H1 (cell line): ENCODE data around the gene B4GALT5. TPM values are rescaled to one million over a fixed set of nuclear protein-coding genes. Genes with fewer than 3 reads are reported as not detected.

ENCODE experiments used
- CTCF ChIA-PET: fragments of 300-600 bp; sonication (Branson Sonifier 250); formaldehyde crosslinking; loops from one replicate; lab custom pipeline; 2021; ENCODE audit not compliant: partially characterized antibody; lab: Charles Lee
- POLR2A ChIA-PET: fragments of 300-600 bp; sonication (Branson Sonifier 250); formaldehyde crosslinking; loops from one replicate; lab custom pipeline; 2021; ENCODE audit warnings: inconsistent platforms; ENCODE audit not compliant: partially characterized antibody; lab: Charles Lee
- DNase-seq, 2 experiments: peaks; one replicate each; pipeline versions ENCODE4 v3.0.0 to v3.0.0-alpha.2; 2010 to 2022; ENCODE audit warnings: low spot score in 2 of 2, low read depth in 1 of 2, mixed read lengths in 1 of 2
- FAIRE-seq: peaks from 2 replicates; lab custom pipeline; 2011; peaks lifted over from hg19 to GRCh38; lab: Jason Lieb, UNC
- H2AFZ ChIP-seq: 2 replicates; pipeline ENCODE4 v1.8.1; 2012; ENCODE audit warnings: low read length, inconsistent platforms
- H2AK5ac ChIP-seq: 2 replicates; pipeline ENCODE4 v1.6.1; 2013; ENCODE audit warnings: low read depth, low read length
- H2BK120ac ChIP-seq: replicated peaks from 2 replicates; pipeline ENCODE3; 2013; ENCODE audit warnings: low read depth, low read length, inconsistent platforms
- H2BK12ac ChIP-seq: 2 replicates; pipeline ENCODE4 v1.6.1; 2013; ENCODE audit warnings: low read depth, low read length
- H2BK15ac ChIP-seq: 2 replicates; pipeline ENCODE4 v1.6.1; 2013; ENCODE audit warnings: low read length
- H2BK20ac ChIP-seq: 2 replicates; pipeline ENCODE4 v1.6.1; 2013; ENCODE audit warnings: low read length
- H2BK5ac ChIP-seq: 2 replicates; pipeline ENCODE4 v1.6.1; 2013; ENCODE audit warnings: low read depth, low read length
- H3K14ac ChIP-seq: 2 replicates; pipeline ENCODE4 v1.6.1; 2013; ENCODE audit warnings: inconsistent platforms; ENCODE audit not compliant: insufficient read length
- H3K18ac ChIP-seq: 2 replicates; pipeline ENCODE4 v1.6.1; 2013; ENCODE audit warnings: low read length; ENCODE audit errors: extremely low read depth
- H3K23ac ChIP-seq: 2 replicates; pipeline ENCODE4 v1.6.1; 2013; ENCODE audit warnings: inconsistent platforms; ENCODE audit not compliant: insufficient read length
- H3K23me2 ChIP-seq: 2 replicates; pipeline ENCODE4 v1.6.1; 2013; ENCODE audit warnings: low read depth, low read length
- H3K27ac ChIP-seq: 2 replicates; pipeline ENCODE4 v1.6.1; 2011; ENCODE audit warnings: low read depth, low read length, inconsistent platforms
- H3K27me3 ChIP-seq, 4 experiments: replicated peaks in 1 of 4; 1 replicate in 1 of 4; 2 replicates in 3 of 4; pipeline versions ENCODE4 v1.6.1 to v1.8.1; 2011 to 2013; ENCODE audit warnings: low read length in 3 of 4, mild to moderate bottlenecking in 3 of 4, inconsistent platforms in 2 of 4, mixed read lengths in 2 of 4, moderate library complexity in 1 of 4; ENCODE audit not compliant: control insufficient read depth in 3 of 4, insufficient read depth in 3 of 4; ENCODE audit errors: extremely low read depth in 1 of 4
- H3K36me3 ChIP-seq, 4 experiments: 2 replicates each; pipeline versions ENCODE4 v1.6.1 to v1.8.1; 2011 to 2013; ENCODE audit warnings: mild to moderate bottlenecking in 4 of 4, low read length in 3 of 4, moderate library complexity in 2 of 4, control low read depth in 1 of 4, inconsistent platforms in 1 of 4; ENCODE audit not compliant: insufficient read depth in 4 of 4, control insufficient read depth in 2 of 4
- H3K4ac ChIP-seq: replicated peaks from 2 replicates; pipeline ENCODE3; 2013; ENCODE audit warnings: low read length, low read depth, mixed read lengths, inconsistent platforms; ENCODE audit not compliant: insufficient read length
- H3K4me1 ChIP-seq, 4 experiments: replicated peaks in 1 of 4; 1 replicate in 1 of 4; 2 replicates in 3 of 4; pipeline versions ENCODE4 v1.6.1 to v1.8.1; 2011 to 2013; ENCODE audit warnings: low read length in 3 of 4, inconsistent platforms in 2 of 4, mixed read lengths in 1 of 4; ENCODE audit not compliant: insufficient read depth in 4 of 4, control insufficient read depth in 3 of 4
- H3K4me2 ChIP-seq, 2 experiments: 2 replicates each; pipeline versions ENCODE4 v1.6.1 to v1.8.1; 2011 to 2013; ENCODE audit warnings: low read depth in 2 of 2, low read length in 2 of 2, control low read depth in 1 of 2, inconsistent platforms in 1 of 2, mild to moderate bottlenecking in 1 of 2; ENCODE audit not compliant: insufficient read depth in 1 of 2
- H3K4me3 ChIP-seq, 4 experiments: fragments of 200-600, 300-600 bp in 1 of 4; sonication (generic), shearing (Covaris generic), sonication (Bioruptor Twin) in 1 of 4; 2 replicates each; pipeline versions ENCODE4 v1.5.1 to v1.8.1; 2011 to 2016; ENCODE audit warnings: low read length in 4 of 4, low read depth in 3 of 4, control low read depth in 2 of 4, inconsistent platforms in 2 of 4, mild to moderate bottlenecking in 2 of 4, mixed read lengths in 1 of 4, moderate library complexity in 1 of 4; ENCODE audit not compliant: insufficient read depth in 2 of 4; ENCODE audit errors: extremely low read depth in 1 of 4
- H3K56ac ChIP-seq: replicated peaks from 2 replicates; pipeline ENCODE3; 2013; ENCODE audit warnings: low read depth, mild to moderate bottlenecking, mixed read lengths, low read length, inconsistent platforms; ENCODE audit not compliant: insufficient read length
- H3K79me1 ChIP-seq: 2 replicates; pipeline ENCODE4 v1.6.1; 2013; ENCODE audit warnings: low read depth, low read length, control low read depth
- H3K79me2 ChIP-seq, 2 experiments: 2 replicates each; pipeline versions ENCODE4 v1.6.1 to v1.8.1; 2012 to 2013; ENCODE audit warnings: low read length in 2 of 2, mild to moderate bottlenecking in 2 of 2, inconsistent platforms in 1 of 2; ENCODE audit not compliant: insufficient read depth in 2 of 2, control insufficient read depth in 1 of 2
- H3K9ac ChIP-seq, 4 experiments: replicated peaks in 1 of 4; 1 replicate in 1 of 4; 2 replicates in 3 of 4; pipeline versions ENCODE4 v1.6.1 to v1.8.1; 2011 to 2013; ENCODE audit warnings: low read depth in 3 of 4, low read length in 3 of 4, control low read depth in 2 of 4, mild to moderate bottlenecking in 2 of 4, moderate library complexity in 2 of 4, inconsistent platforms in 1 of 4; ENCODE audit errors: extremely low read depth in 1 of 4
- H3K9me3 ChIP-seq, 2 experiments: 2 replicates each; pipeline versions ENCODE4 v1.6.1 to v1.8.1; 2012 to 2013; ENCODE audit warnings: mild to moderate bottlenecking in 2 of 2, moderate library complexity in 2 of 2, control low read depth in 1 of 2, inconsistent platforms in 1 of 2, low read depth in 1 of 2, low read length in 1 of 2, mixed read lengths in 1 of 2; ENCODE audit not compliant: insufficient read depth in 2 of 2
- H4K20me1 ChIP-seq, 2 experiments: replicated peaks in 1 of 2; 2 replicates each; pipeline versions ENCODE3 to v1.8.1; 2011 to 2013; ENCODE audit warnings: inconsistent platforms in 2 of 2, low read length in 2 of 2, mild to moderate bottlenecking in 1 of 2; ENCODE audit not compliant: insufficient read depth in 2 of 2, control insufficient read depth in 1 of 2
- H4K5ac ChIP-seq: 2 replicates; pipeline ENCODE4 v1.6.1; 2013; ENCODE audit warnings: low read length, low read depth, mixed read lengths, inconsistent platforms; ENCODE audit not compliant: insufficient read length
- H4K8ac ChIP-seq: 2 replicates; pipeline ENCODE4 v1.8.0; 2013; ENCODE audit warnings: mild to moderate bottlenecking, moderate library complexity, low read length, inconsistent platforms; ENCODE audit not compliant: insufficient read depth; ENCODE audit errors: extremely low read depth
- H4K91ac ChIP-seq: replicated peaks from 2 replicates; pipeline ENCODE3; 2013; ENCODE audit warnings: low read length, mixed read lengths, inconsistent platforms; ENCODE audit not compliant: insufficient read length
- ATF3 ChIP-seq: IDR thresholded peaks from 2 replicates; pipeline ENCODE4 v1.6.1; 2011; ENCODE audit warnings: low read depth, mild to moderate bottlenecking, low read length; ENCODE audit not compliant: insufficient read depth
- WGBS, 2 experiments: shearing (Covaris generic) in 1 of 2; methylation state at CpG; one replicate each; pipeline versions ENCODE4 v1.1.6 to v1.1.7; 2013 to 2015; ENCODE audit warnings: low lambda C conversion rate in 2 of 2, mixed read lengths in 2 of 2, inconsistent platforms in 1 of 2, low coverage in 1 of 2, missing lambda C conversion rate in 1 of 2; ENCODE audit not compliant: insufficient replicate concordance in 2 of 2, insufficient coverage in 1 of 2, insufficient read length in 1 of 2; ENCODE audit errors: extremely low coverage in 1 of 2, missing lambda C conversion rate in 1 of 2; 5-methylcytosine and 5-hydroxymethylcytosine counted together
- polyA plus RNA-seq, 7 experiments: library from polyadenylated mRNA; depleted of rRNA in 3 of 7; stranded (reverse) in 5 of 7; unstranded in 2 of 7; fragments of >200 nt in 5 of 7; fragments of 200-250 nt in 2 of 7; gene quantifications; 1 replicate in 5 of 7; 2 replicates in 1 of 7; 4 replicates in 1 of 7; pipeline versions ENCODE4 v1.2.1 to v1.2.3, GENCODE V29; 2011 to 2013; ENCODE audit warnings: missing spikeins in 2 of 7, mixed read lengths in 2 of 7
- total RNA-seq: library from RNA; stranded (reverse); fragmentation: NEBNext Ultra II Directional; extraction: Animal tissue kit (Norgen Biotek cat#: 25700); gene quantifications from 2 replicates; pipeline ENCODE4 v1.2.1, GENCODE V29; 2021

The B4GALT5 gene
- total and polyA plus RNA-seq, 2 of the 8 experiments (the other 6 are each of a cell fraction or from before 2014, with no cell fraction given): 46.5 to 75.4 TPM

GRCh38 chr20:49685809-49686208 is 27.9 kb downstream of the B4GALT5 start:
- DNase-seq (no peak), FAIRE-seq (no peak)
- H3K4ac ChIP-seq: no peak overlapping the region
- H2BK120ac ChIP-seq: no peak overlapping the region
- no peak overlapping the region for H3K23ac ChIP-seq
- H3K27ac ChIP-seq: no peak overlapping the region
- ChIA-PET CTCF (interaction anchor here (0.7 to 1.1 kb wide), 2 partner anchors 57 to 144 kb away, joined by 3 read pairs; no protein-coding TSS in a partner anchor), POLR2A (interaction anchor here (0.9 to 1.0 kb wide), 3 partner anchors 14 to 182 kb away, joined by 3 read pairs; no protein-coding TSS in a partner anchor)
- no peak overlapping the region for H3K56ac ChIP-seq
- no peak overlapping the region for H2BK12ac ChIP-seq
- H4K8ac ChIP-seq: no peak overlapping the region
- no peak overlapping the region for H2BK15ac ChIP-seq
- H3K9me3 ChIP-seq: no peaks in the 10 kb centered on the region
- no peak overlapping the region for H3K4me2 ChIP-seq
- H2BK5ac ChIP-seq: no peak overlapping the region
- no peak overlapping the region for H2AK5ac ChIP-seq
- no peak for TF ChIP-seq ATF3
- H3K79me1 ChIP-seq: peaks cover 17% of the 10 kb centered on the region
- H4K91ac ChIP-seq: no peak overlapping the region
- H2AFZ ChIP-seq: no peak overlapping the region
- peaks cover 0 to 28% (median 15%) of the 10 kb centered on the region in 4 experiments for H3K4me1 ChIP-seq
- 47% methylated on average over 2 of the region's 2 CpGs; no CpG with 5 or more reads in 1 of the 2 experiments for WGBS, 2 experiments
- no peak overlapping the region for H3K18ac ChIP-seq
- H3K79me2 ChIP-seq: peaks cover 28 to 99% of the 10 kb centered on the region in 2 experiments
- no peaks in the 10 kb centered on the region; the same call in 1 of the 2 replicates for H3K23me2 ChIP-seq
- H2BK20ac ChIP-seq: no peak overlapping the region
- H4K5ac ChIP-seq: no peak overlapping the region
- no peaks in the 10 kb centered on the region for H3K27me3 ChIP-seq
- no peak overlapping the region for H3K4me3 ChIP-seq
- peaks cover 25 to 35% of the 10 kb centered on the region in 2 experiments for H4K20me1 ChIP-seq
- no peak overlapping the region for H3K9ac ChIP-seq
- no peak overlapping the region for H3K14ac ChIP-seq
- no peaks in the 10 kb centered on the region for H3K36me3 ChIP-seq
